ENCODE results near the gene RALA. TPM values are rescaled to one million over a fixed set of nuclear protein-coding genes. Genes with fewer than 3 reads are reported as not detected.

The RALA gene
- total RNA-seq, 4 donors from 2014 or later: 20.5 to 31.0 (median 26.3) TPM

DNA sequence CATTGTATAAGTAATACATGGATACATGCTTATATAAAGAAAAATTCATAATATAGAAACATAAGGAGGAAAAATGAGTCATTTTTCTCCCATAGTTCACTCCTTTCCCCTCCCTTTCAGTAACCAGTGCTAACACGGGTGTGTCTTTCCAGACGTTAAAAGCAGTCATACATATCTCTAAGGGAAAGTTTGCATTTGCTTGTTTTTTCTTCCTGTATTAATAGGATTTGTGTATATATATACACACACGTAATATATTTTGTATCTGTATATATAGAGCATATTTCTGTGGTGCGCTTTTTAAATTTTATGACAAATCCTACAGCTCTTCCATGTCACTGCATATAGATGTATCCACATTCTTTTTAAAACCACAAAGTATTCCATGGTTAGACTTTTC is 78.8 kb downstream of the RALA start:
- no peak for DNase-seq
- H3K9me3 ChIP-seq: no peaks in the 10 kb centered on the region
- no peak for TF ChIP-seq POLR2A (IDR thresholded peaks at IDR 0.05)
- TF ChIP-seq, protein P1, sequence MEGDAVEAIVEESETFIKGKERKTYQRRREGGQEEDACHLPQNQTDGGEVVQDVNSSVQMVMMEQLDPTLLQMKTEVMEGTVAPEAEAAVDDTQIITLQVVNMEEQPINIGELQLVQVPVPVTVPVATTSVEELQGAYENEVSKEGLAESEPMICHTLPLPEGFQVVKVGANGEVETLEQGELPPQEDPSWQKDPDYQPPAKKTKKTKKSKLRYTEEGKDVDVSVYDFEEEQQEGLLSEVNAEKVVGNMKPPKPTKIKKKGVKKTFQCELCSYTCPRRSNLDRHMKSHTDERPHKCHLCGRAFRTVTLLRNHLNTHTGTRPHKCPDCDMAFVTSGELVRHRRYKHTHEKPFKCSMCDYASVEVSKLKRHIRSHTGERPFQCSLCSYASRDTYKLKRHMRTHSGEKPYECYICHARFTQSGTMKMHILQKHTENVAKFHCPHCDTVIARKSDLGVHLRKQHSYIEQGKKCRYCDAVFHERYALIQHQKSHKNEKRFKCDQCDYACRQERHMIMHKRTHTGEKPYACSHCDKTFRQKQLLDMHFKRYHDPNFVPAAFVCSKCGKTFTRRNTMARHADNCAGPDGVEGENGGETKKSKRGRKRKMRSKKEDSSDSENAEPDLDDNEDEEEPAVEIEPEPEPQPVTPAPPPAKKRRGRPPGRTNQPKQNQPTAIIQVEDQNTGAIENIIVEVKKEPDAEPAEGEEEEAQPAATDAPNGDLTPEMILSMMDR (IDR thresholded peaks at IDR 0.05): no peak
- no peaks in the 10 kb centered on the region for H3K4me1 ChIP-seq
- H3K27me3 ChIP-seq: no peaks in the 10 kb centered on the region
- H3K36me3 ChIP-seq: peaks cover 0 to 31% (median 0%) of the 10 kb centered on the region in 3 donors
- no peak overlapping the region for H3K4me3 ChIP-seq
- no peak overlapping the region for H3K27ac ChIP-seq

DNA sequence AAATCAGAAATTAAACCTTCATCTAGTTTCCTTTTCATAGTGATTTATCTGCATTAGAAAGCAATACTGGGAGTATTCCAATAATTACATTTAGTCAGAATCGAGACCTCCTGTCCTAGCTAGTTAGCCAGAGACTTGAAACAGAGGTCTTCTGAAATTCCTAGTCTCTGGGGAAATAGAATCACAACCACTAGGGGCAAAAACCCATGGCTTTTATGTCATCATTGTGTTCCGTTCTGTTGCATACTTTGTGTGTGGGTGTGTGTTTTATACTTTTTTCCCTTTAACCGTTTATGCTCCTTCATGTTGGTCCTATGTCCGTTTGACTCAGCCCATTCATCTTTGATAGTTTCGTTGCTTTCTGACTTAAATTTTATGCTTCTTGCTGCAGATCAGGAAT is 79.8 kb downstream of the RALA start:
- H3K4me1 ChIP-seq: no peaks in the 10 kb centered on the region
- no peak for TF ChIP-seq POLR2A (IDR thresholded peaks at IDR 0.05)
- TF ChIP-seq, protein P1 (IDR thresholded peaks at IDR 0.05): no peak
- H3K36me3 ChIP-seq: peaks cover 0 to 25% (median 0%) of the 10 kb centered on the region in 3 donors
- no peaks in the 10 kb centered on the region for H3K9me3 ChIP-seq
- no peak overlapping the region for H3K4me3 ChIP-seq
- no peaks in the 10 kb centered on the region for H3K27me3 ChIP-seq
- no peak for DNase-seq
- H3K27ac ChIP-seq: no peak overlapping the region

DNA sequence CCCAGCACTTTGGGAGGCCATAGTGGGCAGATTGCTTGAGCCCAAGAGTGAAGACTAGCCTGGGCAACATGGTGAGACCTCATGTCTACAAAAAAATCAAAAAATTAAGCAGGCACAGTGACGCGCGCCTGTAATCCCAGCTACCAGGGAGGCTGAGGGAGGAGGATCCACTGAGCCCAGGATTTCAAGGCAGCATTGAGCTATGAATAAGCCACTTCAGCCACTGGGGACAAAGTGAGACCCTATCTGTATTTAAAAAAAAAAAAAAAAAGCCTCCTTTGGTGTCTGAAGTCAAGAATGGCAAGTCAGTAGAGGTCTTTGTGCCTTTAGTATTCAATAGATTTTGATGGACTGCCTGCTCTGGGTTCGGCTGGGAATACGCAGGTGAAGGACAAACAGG is 85.7 kb downstream of the RALA start:
- H3K27me3 ChIP-seq: no peaks in the 10 kb centered on the region
- H3K36me3 ChIP-seq: peaks cover 0 to 8% (median 0%) of the 10 kb centered on the region in 3 donors
- no peak overlapping the region for H3K4me3 ChIP-seq
- peaks cover 0 to 4% (median 0%) of the 10 kb centered on the region in 4 donors for H3K9me3 ChIP-seq
- peaks cover 0 to 6% (median 0%) of the 10 kb centered on the region in 4 donors for H3K4me1 ChIP-seq
- H3K27ac ChIP-seq: no peak overlapping the region
- no peak for TF ChIP-seq POLR2A (IDR thresholded peaks at IDR 0.05)
- TF ChIP-seq, protein P1 (IDR thresholded peaks at IDR 0.05): no peak
- DNase-seq: no peak

DNA sequence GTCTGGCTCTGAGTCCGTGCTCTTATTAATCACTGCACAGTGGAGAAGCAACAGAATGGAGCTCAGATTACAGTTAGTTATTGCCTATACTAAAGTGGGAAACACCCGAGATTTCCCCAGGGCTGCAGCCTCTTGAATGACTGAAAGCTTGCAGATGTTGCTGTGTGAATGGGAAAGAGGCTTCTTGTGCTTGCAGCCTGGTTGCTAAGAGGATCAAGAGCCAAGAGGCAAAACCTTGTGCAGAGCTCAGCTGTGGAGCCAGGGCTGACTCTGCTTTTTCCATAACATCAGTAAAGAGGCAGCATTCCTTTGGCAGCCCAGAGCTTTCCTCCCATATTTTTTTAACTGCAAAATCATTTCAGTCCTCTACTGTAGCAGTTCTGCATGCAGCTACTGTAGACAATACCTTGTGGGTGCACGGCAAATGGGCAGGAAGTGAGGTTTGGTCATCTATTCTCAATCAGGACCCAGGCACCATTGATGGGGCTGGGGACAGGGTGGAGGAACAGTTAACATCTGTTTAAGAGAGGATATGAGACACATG is 86.5 kb downstream of the RALA start:
- peaks cover 0 to 8% (median 0%) of the 10 kb centered on the region in 3 donors for H3K36me3 ChIP-seq
- peaks cover 0 to 12% (median 3%) of the 10 kb centered on the region in 4 donors for H3K9me3 ChIP-seq
- no peak for DNase-seq
- TF ChIP-seq POLR2A (IDR thresholded peaks at IDR 0.05): no peak
- TF ChIP-seq, protein P1 (IDR thresholded peaks at IDR 0.05): no peak
- no peak overlapping the region for H3K27ac ChIP-seq
- no peak overlapping the region for H3K4me3 ChIP-seq
- H3K27me3 ChIP-seq: no peaks in the 10 kb centered on the region
- peaks cover 0 to 6% (median 0%) of the 10 kb centered on the region in 4 donors for H3K4me1 ChIP-seq

DNA sequence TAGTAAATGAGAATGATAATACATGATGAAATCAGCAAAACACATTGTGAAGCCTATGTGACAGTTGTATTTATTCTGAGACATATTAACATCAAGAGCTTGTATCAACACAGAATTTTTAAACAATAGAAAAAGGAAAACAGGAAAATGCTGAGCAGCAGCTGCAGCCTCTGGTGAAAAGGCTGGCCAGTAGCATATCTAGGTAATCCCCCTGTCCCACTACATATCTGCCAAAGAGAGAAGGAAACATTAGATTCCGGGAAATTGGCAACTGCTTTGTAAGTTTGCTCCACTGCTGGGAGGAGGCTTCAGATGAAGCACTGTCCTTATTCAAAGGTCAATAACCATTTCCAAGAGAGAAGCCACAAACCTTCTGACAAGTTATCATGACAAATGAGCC is 89.4 kb downstream of the RALA start:
- Histone ChIP-seq H3K4me3 (no peak overlapping the region), H3K27me3 (no peaks in the 10 kb centered on the region), H3K27ac (no peak overlapping the region), H3K4me1 (peaks cover 0 to 6% (median 0%) of the 10 kb centered on the region in 4 donors), H3K9me3 (peaks cover 0 to 17% (median 6%) of the 10 kb centered on the region in 4 donors), H3K36me3 (no peaks in the 10 kb centered on the region)
- DNase-seq: no peak
- TF ChIP-seq, protein P1 (IDR thresholded peaks at IDR 0.05): no peak
- no peak for TF ChIP-seq POLR2A (IDR thresholded peaks at IDR 0.05)

Data from Peyer's patch (tissue), 4 donors.